SW480 (cell line): ENCODE measurements around the gene RRAS.
A peak's percentile ranks its signal among the peaks of the same experiment; 100 is the strongest.
"Not testable (repeated sequence)": the region's sequence is repeated elsewhere in the genome, so short reads cannot be mapped to it uniquely, and the experiment has no call there.

Experiments used
- DNase-seq: peaks from one replicate; pipeline ENCODE4 v3.0.0-alpha.2; 2016; ENCODE audit warnings: low spot score

The RRAS gene

GRCh38 chr19:49654581-49654980, 14.6 kb upstream of the RRAS start:
- no peak for DNase-seq

- DNase-seq = no peak
Observed at GRCh38 chr19:49653466-49653806, 13.5 kb upstream of the RRAS start.

GRCh38 chr19:49652551-49653465, 12.9 kb upstream of the RRAS start:
- DNase-seq = no peak

GRCh38 chr19:49651820-49652550, 12.0 kb upstream of the RRAS start:
- no peak for DNase-seq

- no peak for DNase-seq
Observed at GRCh38 chr19:49651029-49651819, 11.3 kb upstream of the RRAS start.

- no peak for DNase-seq
Observed at GRCh38 chr19:49646586-49646985, 6.6 kb upstream of the RRAS start.

GRCh38 chr19:49645995-49646394, 6.1 kb upstream of the RRAS start:
- no peak for DNase-seq

- DNase-seq = no peak
Observed at GRCh38 chr19:49645592-49645991, 5.6 kb upstream of the RRAS start.

- DNase-seq = no peak
Observed at GRCh38 chr19:49643466-49643865, 3.5 kb upstream of the RRAS start.

- no peak for DNase-seq
Observed at GRCh38 chr19:49642492-49643035, 2.6 kb upstream of the RRAS start.

- peak; percentile 100 for DNase-seq
Observed at GRCh38 chr19:49641688-49642491, 1.9 kb upstream of the RRAS start, which contains the start of gene SCAF1. TSS of gene SCAF1 (plus strand) at chr19:49642209. CDS start at chr19:49645027, 2,818 bp downstream.

GRCh38 chr19:49639401-49640112, 386 bp downstream of the RRAS start:
- no peak for DNase-seq

- DNase-seq = peak; percentile 55
Observed at GRCh38 chr19:49637821-49638738, 1.9 kb downstream of the RRAS start.

GRCh38 chr19:49636233-49636932, 3.6 kb downstream of the RRAS start:
- no peak for DNase-seq

- no peak for DNase-seq
Observed at GRCh38 chr19:49635530-49636232, 4.3 kb downstream of the RRAS start.

- not testable (repeated sequence) for DNase-seq
Observed at GRCh38 chr19:49633273-49633672, 6.7 kb downstream of the RRAS start.

GRCh38 chr19:49632576-49632975, 7.4 kb downstream of the RRAS start:
- DNase-seq = no peak

GRCh38 chr19:49631610-49632192, 8.2 kb downstream of the RRAS start:
- no peak for DNase-seq
